ENCODE data around the gene NF2. TPM values are rescaled to one million over a fixed set of nuclear protein-coding genes. Genes with fewer than 3 reads are reported as not detected.

Gene NF2
- polyA plus RNA-seq, 1 donor, result 32.3 TPM

DNA sequence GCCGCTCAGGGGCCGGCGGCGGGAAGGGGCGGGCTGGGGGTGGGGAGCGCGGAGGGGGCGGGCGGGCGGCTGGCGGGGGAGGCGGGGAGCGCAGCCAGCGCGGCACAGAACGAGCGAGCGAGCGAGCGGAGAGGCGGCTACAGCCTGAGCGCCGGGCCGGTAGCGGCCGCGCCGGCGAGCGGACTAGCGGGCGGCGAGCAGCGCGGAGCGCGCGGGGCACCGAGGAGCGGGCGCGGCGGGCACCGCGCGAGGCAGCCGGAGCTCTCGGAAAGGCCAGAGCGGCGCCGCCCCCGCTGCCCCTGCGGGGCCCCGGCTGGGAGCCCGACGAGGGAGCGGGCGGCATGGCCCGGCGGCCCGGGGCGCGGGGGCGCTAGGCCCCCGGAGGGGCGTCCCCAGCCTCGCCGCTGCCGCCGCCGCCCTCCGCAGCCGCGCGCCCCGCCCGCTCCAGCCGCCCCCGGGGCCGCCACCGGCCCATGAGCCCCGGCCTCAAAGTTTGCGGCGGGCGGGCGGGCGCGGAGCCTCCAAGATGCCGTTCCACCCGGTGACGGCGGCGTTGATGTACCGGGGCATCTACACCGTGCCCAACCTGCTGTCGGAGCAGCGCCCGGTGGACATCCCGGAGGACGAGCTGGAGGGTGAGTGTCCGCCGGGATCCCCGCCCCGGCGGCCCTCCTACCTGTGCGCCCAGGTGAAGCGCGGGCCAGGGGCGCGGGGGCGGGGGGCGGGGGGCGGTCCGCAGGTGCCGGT is 116.6 kb downstream of the NF2 start, which contains the start of gene CABP7:
CABP7 (plus strand) TSS at position 105 of the 747 bp plus-strand sequence; CDS start at position 527, 422 bp downstream.
- DNase-seq, result no peak

GRCh38 chr22:29720811-29721323 is 117.4 kb downstream of the NF2 start:
- DNase-seq, result no peak

DNA sequence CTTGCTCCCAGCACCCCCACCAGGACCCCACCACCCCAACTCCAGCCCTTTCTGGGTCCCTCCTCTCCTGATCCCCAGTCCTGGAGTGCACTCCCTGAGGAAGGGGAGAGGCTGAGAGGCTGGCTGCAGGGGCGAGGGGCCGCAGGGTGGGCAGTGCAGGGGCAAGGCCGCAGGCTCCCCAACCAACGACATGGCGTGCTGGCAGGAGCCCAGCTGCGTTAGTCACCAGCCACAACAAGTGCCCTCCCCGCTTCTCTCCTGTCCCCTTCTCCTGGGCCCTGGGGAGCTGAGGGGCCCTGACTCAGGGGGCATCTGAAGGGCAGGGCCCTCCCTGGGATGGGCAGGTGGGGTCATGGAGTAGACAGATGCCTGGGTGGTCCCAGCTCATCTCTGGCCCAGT is 118.7 kb downstream of the NF2 start:
- no peak for DNase-seq

- no peak for DNase-seq
Observed at GRCh38 chr22:29722587-29722986, 119.2 kb downstream of the NF2 start.

GRCh38 chr22:29723766-29724165 is 120.3 kb downstream of the NF2 start:
- no peak for DNase-seq

DNA sequence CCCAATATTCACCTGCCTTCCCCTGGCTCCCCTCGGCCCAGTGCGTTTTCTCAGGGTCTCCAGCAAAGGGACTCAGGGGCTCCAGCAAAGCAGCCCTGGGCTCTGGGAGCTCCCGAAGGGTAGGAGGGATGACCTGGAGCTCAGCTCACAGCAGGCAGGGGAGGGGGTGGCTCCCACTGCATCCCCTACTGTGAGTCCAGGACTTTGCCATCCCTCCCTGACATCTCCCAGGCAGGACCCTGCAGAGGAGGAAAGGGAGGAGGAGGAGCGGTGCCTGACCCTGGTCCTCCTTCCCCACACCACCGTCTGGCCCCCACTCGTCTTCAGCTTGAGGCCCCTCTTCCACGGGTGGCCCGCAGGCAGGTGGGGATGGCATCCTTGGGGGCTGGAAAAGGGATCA is 121.4 kb downstream of the NF2 start:
- DNase-seq, result no peak

DNA sequence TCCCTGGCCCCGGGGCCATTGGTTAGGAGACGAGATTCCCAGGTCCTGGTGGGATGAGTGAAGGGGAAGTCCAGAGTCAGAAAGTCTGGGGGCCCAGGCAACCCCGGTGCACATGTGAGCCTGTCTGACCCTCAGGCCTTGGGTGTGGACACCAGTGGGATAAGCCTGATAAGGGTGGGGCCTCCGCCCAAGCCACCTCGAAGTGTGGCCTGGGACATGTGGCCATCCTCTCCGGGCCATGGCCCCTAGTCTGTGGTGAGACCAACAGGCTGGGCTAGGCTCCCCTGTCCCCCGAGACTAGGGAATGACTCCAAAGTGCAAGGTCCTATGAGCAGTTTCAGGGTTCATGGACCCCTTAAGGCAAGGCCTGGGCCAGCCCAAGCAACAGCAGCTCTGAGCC is 122.7 kb downstream of the NF2 start:
- no peak for DNase-seq

- DNase-seq, result no peak
Observed at GRCh38 chr22:29726512-29727130, 123.2 kb downstream of the NF2 start.

GRCh38 chr22:29727131-29727523 is 123.7 kb downstream of the NF2 start:
- DNase-seq, result peak; percentile 57

- no peak for DNase-seq
Observed at GRCh38 chr22:29729161-29729560, 125.7 kb downstream of the NF2 start.

DNA sequence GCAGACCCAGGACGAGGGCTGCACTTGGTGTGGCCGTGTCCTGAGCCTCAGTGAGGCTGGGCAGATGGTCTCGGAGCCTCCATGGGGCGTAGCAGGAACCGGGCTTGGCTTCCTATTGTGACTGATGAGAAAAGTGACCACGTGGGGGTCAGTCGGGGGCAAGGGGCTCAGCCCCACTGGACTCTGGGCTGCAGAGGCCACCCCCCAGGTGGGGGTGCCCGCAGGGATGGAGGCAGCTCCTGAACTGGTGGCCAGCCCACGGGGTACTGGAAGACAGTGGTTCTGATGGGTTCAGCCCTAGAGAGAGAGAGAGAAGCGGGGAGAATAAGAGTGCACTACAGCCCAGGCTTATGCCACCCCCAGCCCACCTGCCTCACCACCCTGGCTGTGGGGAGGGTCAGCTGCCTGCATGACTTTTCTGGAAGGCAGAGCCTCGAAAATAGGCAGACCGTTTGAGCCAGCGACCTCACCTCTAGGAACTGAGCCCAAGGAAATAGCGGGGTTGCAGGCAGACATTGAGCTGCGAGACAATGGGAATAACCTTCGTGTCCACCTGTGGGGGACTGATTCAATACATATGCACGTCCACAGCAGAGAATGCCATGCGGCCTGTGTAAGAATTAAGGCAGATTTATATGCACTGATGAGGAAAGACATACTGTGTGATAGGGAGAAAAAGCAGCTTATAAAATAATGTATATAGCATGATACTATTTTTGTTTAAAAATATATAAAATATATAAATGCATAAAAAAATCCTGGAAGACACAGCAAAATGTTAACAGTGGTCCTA is 127.8 kb downstream of the NF2 start:
- no peak for DNase-seq

DNA sequence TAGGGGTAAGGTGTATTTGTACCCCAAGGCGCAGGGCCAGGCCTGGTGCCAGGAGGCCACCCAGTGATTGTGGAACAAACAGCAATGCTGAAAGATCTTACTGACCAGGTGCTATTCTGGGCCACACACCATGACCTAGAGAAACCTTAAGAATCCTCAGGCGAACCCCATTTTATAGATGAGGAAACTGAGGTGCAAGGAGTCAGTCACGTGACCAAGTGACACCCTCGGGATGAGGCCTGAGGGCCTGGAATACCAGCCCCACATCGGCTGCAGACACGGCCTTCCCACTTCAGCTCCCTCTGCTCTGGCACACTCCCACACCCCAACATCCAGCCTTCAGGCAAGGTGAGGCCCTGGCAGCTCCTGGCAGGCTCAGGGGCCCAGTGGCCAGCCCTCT is 129.4 kb downstream of the NF2 start:
- DNase-seq, result no peak

DNA sequence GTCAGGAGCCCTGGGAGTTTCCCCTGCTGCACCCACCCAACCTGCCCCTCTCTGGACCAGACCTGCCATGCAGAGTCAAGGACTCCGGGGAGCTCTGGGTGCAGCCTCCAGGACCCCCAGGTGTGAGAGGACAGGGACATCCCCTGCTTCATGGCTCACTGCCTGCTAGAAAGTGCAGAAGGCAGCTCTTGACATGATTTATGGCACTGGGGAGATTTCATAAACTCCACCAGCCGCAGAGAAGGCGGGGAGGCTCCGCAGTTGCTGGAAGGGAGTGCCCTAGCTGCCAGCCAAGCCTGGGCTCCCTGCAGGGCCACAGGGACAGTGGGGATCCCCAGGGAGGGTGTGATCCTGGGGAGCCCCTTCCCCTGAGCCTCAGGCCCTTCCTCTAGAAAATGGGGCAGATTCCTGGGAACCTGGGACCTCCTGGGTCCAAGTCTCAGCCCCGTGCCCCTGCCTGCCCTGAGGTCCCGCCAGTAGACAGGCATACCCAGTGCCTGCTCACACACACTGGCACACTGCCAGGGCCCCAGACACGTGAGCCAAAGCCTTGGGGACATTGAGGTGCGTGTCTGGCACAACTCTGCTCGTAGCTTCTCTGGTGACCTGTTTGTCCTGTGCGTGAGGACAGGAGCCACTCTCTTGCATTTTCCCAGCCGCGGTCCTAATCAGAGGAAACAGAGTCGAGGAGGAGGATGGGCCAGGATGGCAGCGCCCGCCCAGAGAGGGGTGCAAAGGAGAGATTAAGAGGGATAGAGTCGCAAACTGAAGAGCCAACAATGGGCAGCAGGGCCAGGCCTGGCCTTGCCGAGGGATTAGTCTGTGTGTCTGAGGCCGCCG is 130.1 kb downstream of the NF2 start:
- DNase-seq, result peak; percentile 66

GRCh38 chr22:29734406-29734805 is 131.0 kb downstream of the NF2 start:
- no peak for DNase-seq

DNA sequence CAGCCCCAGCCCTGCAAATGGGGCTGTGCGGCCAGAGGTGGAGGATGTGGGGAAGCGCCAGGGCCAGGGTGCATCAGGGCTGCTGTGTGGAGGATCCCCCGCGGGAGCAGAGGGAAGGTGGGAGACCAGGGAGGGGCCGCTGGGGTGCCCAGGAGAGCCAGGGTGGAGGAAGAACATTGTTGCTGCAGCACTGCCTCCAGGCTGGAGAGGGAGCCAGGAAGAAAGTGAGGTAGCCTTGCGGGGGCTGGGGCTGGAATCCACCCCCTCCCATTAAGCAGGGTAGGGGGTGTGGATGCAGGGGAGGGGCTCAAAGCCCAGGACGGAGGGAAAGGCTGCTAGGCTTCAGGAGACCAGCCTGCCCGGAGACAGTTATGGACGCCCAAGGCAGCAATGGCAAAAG is 131.4 kb downstream of the NF2 start:
- no peak for DNase-seq

GRCh38 chr22:29735416-29735815 is 132.0 kb downstream of the NF2 start:
- DNase-seq, result no peak

DNA sequence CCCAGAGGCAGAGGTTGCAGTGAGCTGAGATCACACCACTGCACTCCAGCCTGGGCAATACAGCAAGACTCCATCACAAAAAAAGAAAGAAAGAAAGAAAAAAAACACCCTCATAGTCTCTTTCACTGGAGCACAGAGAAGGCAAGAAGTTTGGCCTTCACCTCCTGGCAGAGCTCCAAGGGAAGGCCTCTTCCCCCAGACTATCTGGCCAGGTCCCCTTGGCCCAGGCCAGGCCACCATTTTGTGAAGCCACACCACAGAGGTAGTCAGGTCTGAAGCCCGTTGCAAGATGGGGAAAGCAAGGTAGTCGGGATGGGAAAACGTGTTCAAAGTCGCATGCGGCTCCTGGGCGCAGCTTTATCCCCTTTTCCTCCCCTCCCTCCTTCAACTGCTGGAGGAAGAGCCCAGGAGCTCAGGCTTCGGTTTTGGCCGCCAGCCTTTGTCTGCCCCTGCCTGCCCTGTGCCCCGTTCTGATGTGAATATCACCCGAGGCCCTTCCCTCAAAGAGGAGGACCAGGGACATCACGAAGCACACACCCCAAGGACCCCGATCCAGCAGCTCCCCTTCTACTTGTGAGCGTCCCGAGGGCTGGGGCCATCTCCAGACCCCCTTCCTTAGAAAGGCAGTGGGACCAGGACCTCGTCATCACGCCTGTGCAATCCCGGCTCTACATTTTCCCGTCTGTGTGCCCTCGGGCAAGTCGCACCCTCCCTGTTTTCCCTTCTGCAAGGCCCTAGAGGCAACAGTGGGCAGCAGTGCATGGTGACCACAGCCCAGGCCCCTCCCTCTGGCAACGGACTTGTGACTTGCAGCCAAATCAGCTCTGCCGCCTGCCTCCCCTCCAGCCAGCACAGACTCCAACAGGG is 134.1 kb downstream of the NF2 start:
- no peak for DNase-seq

DNA sequence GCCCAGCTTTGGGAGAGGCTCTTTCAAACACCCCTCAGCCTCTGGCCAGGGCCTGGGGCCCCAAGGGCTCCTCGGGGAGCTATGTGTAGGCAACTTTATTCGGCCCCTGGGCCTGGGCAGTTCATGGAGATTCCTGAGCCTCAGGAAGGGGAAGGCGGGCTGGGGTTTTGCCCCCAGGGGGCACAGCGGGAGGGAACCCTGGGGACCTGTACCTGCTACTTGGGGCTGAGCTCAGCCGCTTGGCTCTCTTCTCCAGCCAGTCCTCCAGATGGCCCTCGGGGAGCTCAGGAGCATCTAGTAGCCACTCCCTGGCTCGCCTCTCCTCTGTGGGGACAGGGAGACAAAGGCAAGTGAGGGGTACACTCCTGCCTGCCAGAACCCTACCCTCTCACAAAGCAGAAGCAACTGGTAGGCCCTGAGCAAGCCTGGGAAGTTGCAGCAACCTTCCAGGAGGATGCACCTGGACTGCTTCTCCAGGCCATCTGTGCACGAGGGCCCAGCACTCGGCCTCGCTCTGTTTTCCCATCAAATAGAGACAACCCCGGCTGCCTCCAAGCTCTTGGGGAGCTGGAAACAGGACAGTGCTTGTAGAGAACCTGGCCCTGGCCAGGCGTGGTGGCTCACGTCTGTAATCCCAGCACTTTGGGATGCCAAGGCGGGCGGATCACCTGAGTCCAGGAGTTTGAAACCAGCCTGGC is 134.8 kb downstream of the NF2 start:
- DNase-seq, result no peak

GRCh38 chr22:29739346-29739875 is 136.0 kb downstream of the NF2 start:
- no peak for DNase-seq

- DNase-seq, result no peak
Observed at GRCh38 chr22:29740216-29740615, 136.8 kb downstream of the NF2 start.
